ENCODE measurements around the gene LCMT1. TPM values are rescaled to one million over a fixed set of nuclear protein-coding genes. Genes with fewer than 3 reads are reported as not detected.
"Not testable (repeated sequence)": the region's sequence is repeated elsewhere in the genome, so short reads cannot be mapped to it uniquely, and the experiment has no call there.

Gene LCMT1
- total RNA-seq, 2 experiments from 2014 or later = 34.7 to 35.3 TPM

DNA sequence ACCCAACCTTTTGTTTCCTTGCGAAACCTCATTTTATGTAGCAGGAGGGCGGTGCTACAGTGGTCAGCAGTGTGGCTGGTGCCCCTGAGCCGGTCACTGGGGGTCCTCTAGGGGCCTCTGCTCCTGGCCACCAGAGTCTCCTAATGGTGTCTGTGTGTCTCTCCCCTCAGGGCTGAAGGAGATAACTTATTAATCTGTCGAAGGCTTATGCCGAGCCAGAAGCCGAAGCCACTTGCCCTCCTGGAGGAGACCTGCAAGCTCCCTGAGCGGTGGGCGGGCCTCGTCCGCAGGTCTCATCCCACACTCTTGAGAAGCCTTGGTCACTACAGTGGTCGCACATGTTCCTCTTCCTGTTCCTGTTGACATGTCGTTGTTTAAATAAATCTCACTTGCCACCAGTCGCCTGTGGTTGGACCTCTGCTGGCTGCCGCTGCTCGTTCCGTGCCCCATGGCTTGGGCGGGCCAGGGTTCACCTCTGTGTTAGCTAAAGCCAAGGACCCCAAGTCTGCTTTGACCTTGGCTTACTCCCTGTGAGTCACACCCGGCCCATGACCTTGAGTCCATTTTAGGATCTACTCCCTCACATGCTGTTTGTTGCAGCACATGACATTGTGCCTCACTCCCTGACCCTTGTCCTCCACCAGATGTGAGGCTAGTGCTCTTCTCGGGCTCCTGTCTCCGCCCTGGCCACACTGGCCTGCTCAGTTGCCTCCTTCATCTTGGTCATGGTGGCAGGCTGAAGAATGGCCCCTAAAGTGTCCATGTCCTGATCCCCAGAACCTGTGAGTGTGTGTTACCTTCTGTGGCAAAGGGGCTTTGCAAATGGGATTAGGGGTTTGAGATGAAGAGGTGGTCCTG, 66.5 kb downstream of the LCMT1 start:
- no peak overlapping the region for H3K27ac Mint-ChIP-seq
- CTCF ChIA-PET = no interaction called here
- intact Hi-C loops (cut with micrococcal nuclease) = no loop called here
- H3K4me3 Mint-ChIP-seq = no peak overlapping the region
- no peaks in the 10 kb centered on the region for H3K9me3 Mint-ChIP-seq
- DNase-seq = no peak
- H3K4me1 Mint-ChIP-seq (ENCODE audit: low read depth) = peaks cover 3% of the 10 kb centered on the region
- no peaks in the 10 kb centered on the region for H3K27me3 Mint-ChIP-seq (ENCODE audit: low read depth)
- peaks cover 14% of the 10 kb centered on the region for H3K36me3 Mint-ChIP-seq (ENCODE audit: low read depth)

DNA sequence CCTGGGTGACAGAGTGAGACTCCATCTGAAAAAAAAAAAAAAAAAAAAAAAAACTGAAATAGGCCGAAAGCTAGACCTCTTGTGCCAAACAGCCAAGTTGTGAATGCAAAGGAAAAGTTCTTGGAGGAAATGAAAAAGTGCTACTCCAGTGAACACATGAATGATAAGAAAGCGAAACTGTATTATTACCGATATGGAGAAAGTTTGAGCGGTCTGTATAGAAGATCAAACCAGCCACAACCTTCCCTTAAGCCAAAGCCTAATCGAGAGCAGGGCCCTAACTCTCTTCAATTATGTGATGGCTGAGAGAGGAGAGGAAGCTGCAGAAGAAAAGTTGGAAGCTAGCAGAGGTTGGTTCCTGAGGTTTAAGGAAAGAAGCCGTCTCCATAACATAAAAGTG, 69.7 kb downstream of the LCMT1 start:
- H3K4me1 Mint-ChIP-seq (ENCODE audit: low read depth); H3K4me3 Mint-ChIP-seq; H3K9me3 Mint-ChIP-seq; intact Hi-C loops (cut with micrococcal nuclease); H3K27me3 Mint-ChIP-seq (ENCODE audit: low read depth); DNase-seq; H3K27ac Mint-ChIP-seq: not testable (repeated sequence)
- CTCF ChIA-PET = interaction anchor here (0.6 to 1.6 kb wide), 2 partner anchors 10 to 44 kb away, joined by 5 to 7 read pairs; no protein-coding TSS in a partner anchor
- H3K36me3 Mint-ChIP-seq (ENCODE audit: low read depth) = peaks cover 11% of the 10 kb centered on the region

DNA sequence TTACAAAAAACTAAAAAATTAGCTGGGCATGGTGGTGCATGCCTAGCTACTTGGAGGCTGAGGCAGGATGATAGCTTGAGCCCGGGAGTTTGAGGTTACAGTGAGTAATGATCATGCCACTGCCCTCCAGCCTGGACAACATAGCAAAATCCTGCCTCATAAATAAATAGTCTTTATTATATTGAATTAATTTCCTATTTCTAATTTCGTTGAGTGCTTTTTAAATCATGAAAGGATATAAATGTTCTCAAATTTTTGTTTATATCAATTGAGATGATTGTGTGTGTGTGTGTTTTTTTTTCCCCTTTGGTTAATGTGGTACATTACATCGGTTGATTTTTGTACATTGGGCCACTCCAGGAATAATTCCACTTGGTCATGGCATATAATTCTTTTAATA, 73.2 kb downstream of the LCMT1 start:
- H3K27ac Mint-ChIP-seq = no peak overlapping the region
- no peaks in the 10 kb centered on the region for H3K27me3 Mint-ChIP-seq (ENCODE audit: low read depth)
- H3K36me3 Mint-ChIP-seq (ENCODE audit: low read depth) = peaks cover 2% of the 10 kb centered on the region
- DNase-seq = no peak
- no peak overlapping the region for H3K4me3 Mint-ChIP-seq
- intact Hi-C loops (cut with micrococcal nuclease) = no loop called here
- H3K4me1 Mint-ChIP-seq (ENCODE audit: low read depth) = peaks cover 3% of the 10 kb centered on the region
- no peaks in the 10 kb centered on the region for H3K9me3 Mint-ChIP-seq
- CTCF ChIA-PET = no interaction called here

DNA sequence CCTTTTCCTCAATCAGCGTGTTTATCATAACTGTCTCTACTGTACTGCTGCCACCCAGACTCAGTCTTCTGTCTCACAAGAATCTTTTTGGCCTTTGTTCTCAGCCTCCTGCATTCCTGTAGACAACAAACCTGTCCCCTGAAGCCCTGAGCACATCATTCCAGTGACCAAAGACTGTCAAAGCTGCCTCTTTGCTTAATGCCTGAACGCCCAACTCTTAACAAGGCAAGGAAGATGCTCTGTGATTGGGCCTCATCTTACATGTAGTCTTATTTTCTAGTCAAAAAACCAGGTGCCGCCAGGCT, 75.9 kb downstream of the LCMT1 start:
- no peak overlapping the region for H3K4me3 Mint-ChIP-seq
- intact Hi-C loops (cut with micrococcal nuclease) = no loop called here
- no peak for DNase-seq
- H3K27me3 Mint-ChIP-seq (ENCODE audit: low read depth) = no peaks in the 10 kb centered on the region
- H3K4me1 Mint-ChIP-seq (ENCODE audit: low read depth) = no peaks in the 10 kb centered on the region
- no peaks in the 10 kb centered on the region for H3K36me3 Mint-ChIP-seq (ENCODE audit: low read depth)
- CTCF ChIA-PET = no interaction called here
- no peaks in the 10 kb centered on the region for H3K9me3 Mint-ChIP-seq
- no peak overlapping the region for H3K27ac Mint-ChIP-seq

DNA sequence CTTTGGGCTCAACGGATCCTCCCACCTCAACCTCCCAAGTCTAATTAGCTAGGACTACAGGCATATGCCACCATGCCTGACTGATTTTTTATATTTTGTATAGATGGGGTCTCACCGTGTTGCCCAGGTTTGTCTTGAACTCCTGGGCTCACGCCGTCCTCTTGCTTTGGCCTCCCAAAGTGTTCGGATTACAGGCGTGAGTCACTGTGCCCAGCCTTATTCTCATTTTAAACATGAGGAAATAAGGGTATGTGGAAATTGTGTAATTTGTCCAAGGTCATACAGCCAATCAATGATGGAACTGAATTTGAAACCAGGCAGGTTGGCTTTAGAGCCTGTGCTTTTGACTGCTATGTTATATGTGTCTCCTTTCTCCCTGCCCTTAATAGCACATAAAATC, 77.8 kb downstream of the LCMT1 start:
- CTCF ChIA-PET = interaction anchor here (0.6 kb wide), 1 partner anchor 36 kb away, joined by 3 read pairs; no protein-coding TSS in a partner anchor
- no peaks in the 10 kb centered on the region for H3K9me3 Mint-ChIP-seq
- no peak for DNase-seq

DNA sequence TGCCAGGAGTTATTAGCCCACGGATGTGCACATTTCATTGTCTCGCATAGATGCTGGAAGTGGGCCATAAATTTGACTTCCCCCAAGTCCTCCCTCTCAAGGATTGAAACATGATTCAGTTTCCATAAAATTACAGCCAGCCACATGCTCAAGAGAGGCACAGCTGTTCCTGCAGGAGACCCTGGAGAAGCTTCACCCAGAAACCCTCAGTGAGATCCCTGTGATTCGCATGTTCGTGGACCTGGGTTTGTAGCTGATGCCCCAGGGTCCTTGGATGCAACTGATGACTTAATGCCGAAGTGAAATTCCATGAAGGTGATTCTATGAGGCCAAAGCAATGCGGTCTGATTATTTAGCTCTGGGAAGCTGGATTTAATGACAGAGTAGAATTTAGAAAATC, 80.6 kb downstream of the LCMT1 start:
- Mint-ChIP-seq H3K27ac (no peak overlapping the region), H3K36me3 (ENCODE audit: low read depth) (no peaks in the 10 kb centered on the region), H3K4me3 (no peak overlapping the region), H3K9me3 (no peaks in the 10 kb centered on the region), H3K4me1 (ENCODE audit: low read depth) (no peaks in the 10 kb centered on the region), H3K27me3 (ENCODE audit: low read depth) (no peaks in the 10 kb centered on the region)
- CTCF ChIA-PET = no interaction called here
- DNase-seq = no peak
- intact Hi-C loops (cut with micrococcal nuclease) = no loop called here

More for the DNA sequence above, 77.8 kb downstream of the LCMT1 start:
- H3K27ac Mint-ChIP-seq = no peak overlapping the region
- H3K36me3 Mint-ChIP-seq (ENCODE audit: low read depth) = no peaks in the 10 kb centered on the region
- H3K27me3 Mint-ChIP-seq (ENCODE audit: low read depth) = no peaks in the 10 kb centered on the region
- no peak overlapping the region for H3K4me3 Mint-ChIP-seq
- intact Hi-C loops (cut with micrococcal nuclease) = no loop called here
- no peaks in the 10 kb centered on the region for H3K4me1 Mint-ChIP-seq (ENCODE audit: low read depth)

DNA sequence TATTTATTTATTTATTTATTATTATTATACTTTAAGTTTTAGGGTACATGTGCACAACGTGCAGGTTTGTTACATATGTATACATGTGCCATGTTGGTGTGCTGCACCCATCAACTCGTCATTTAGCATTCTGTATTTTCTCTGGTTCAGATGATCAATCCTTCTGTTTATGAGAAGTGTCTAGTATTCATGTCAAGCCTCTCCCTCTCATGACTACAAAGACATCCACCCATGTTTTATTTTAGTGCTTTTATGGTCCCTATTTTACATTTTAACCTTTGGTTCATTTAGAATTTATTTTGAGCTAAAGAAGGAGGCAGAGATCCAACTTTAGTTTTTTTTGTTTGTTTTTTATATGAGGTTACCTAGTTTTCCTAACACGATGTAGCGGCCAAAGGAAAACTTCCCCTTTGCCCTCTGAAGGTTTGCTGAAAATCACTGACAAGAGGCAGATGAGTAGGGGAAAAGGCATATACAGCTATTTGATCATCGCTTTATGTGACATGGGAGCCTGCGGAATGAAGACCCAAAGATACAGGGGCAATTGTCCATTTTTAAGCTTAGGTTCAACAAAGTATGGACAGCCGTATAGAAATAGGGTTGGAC, 82.8 kb downstream of the LCMT1 start:
- Mint-ChIP-seq H3K27ac (no peak overlapping the region), H3K4me3 (no peak overlapping the region), H3K36me3 (ENCODE audit: low read depth) (no peaks in the 10 kb centered on the region), H3K27me3 (ENCODE audit: low read depth) (no peaks in the 10 kb centered on the region), H3K4me1 (ENCODE audit: low read depth) (no peaks in the 10 kb centered on the region), H3K9me3 (no peaks in the 10 kb centered on the region)
- intact Hi-C loops (cut with micrococcal nuclease) = no loop called here
- DNase-seq = no peak
- CTCF ChIA-PET = no interaction called here

DNA sequence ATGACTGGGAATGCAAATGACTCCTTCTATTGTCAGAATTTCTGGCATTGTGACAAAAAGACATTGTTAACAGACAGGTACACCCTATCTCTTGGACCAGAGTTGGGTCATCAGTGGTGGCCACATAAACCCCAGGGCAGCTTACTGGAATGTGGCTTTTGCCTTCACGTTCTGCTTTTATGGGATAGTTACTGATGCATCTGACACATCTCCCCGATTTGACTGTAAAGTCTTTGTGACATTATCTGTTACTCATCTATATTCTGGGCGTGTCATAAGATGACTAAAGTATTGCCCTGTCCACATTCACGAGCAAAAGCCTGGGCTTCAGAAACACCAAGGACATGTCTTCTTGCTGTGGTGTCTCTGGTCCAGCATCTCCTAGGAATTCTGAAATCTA, 86.5 kb downstream of the LCMT1 start:
- H3K27ac Mint-ChIP-seq = no peak overlapping the region
- DNase-seq = no peak
- no peak overlapping the region for H3K4me3 Mint-ChIP-seq
- no peaks in the 10 kb centered on the region for H3K36me3 Mint-ChIP-seq (ENCODE audit: low read depth)
- CTCF ChIA-PET = no interaction called here
- no peaks in the 10 kb centered on the region for H3K4me1 Mint-ChIP-seq (ENCODE audit: low read depth)
- no peaks in the 10 kb centered on the region for H3K9me3 Mint-ChIP-seq
- intact Hi-C loops (cut with micrococcal nuclease) = no loop called here
- no peaks in the 10 kb centered on the region for H3K27me3 Mint-ChIP-seq (ENCODE audit: low read depth)

DNA sequence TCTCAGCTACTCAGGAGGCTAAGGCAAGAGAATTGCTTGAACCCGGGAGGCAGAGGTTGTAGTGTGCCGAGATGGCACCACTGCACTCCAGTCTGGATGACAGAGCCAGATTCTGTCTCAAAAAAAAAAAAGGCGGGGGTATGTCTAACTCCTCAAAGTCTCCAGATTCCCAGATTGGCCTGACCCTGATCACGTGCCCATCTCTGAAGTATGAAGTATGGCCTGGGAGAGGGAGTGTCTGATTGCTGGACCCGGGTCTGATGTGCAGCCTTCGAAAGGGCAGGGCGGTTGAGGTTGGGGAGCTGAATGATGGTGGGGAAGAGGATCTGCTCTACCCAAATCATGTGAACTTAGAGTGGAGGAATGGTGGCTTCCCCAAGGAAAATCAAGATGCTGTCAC, 87.9 kb downstream of the LCMT1 start:
- H3K4me1 Mint-ChIP-seq (ENCODE audit: low read depth) = no peaks in the 10 kb centered on the region
- H3K36me3 Mint-ChIP-seq (ENCODE audit: low read depth) = no peaks in the 10 kb centered on the region
- H3K9me3 Mint-ChIP-seq = no peaks in the 10 kb centered on the region
- DNase-seq = no peak
- H3K27me3 Mint-ChIP-seq (ENCODE audit: low read depth) = no peaks in the 10 kb centered on the region
- H3K27ac Mint-ChIP-seq = no peak overlapping the region
- intact Hi-C loops (cut with micrococcal nuclease) = no loop called here
- no peak overlapping the region for H3K4me3 Mint-ChIP-seq
- CTCF ChIA-PET = no interaction called here

DNA sequence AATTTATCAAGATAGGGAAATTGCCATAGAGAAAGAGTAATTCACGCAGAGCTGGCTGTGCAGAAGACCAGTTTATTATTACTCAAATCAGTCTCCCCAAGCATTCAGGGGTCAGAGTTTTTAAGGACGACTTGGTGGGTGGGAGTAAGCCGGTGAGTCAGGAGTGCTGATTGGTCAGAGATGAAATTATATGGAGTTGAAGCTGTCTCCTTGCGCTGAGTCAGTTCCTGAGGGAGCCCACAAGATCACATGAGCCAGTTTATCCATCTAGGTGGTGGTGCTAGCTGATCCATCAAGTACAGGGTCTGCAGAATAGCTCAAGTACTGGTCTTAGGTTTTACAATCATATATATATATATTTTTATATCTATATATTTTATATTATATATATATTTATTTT, 99.2 kb downstream of the LCMT1 start:
- no peak for DNase-seq
- no peaks in the 10 kb centered on the region for H3K36me3 Mint-ChIP-seq (ENCODE audit: low read depth)
- no peaks in the 10 kb centered on the region for H3K4me1 Mint-ChIP-seq (ENCODE audit: low read depth)
- intact Hi-C loops (cut with micrococcal nuclease) = no loop called here
- H3K27ac Mint-ChIP-seq = no peak overlapping the region
- no peaks in the 10 kb centered on the region for H3K27me3 Mint-ChIP-seq (ENCODE audit: low read depth)
- H3K4me3 Mint-ChIP-seq = no peak overlapping the region
- H3K9me3 Mint-ChIP-seq = no peaks in the 10 kb centered on the region
- CTCF ChIA-PET = interaction anchor here (0.6 kb wide), 1 partner anchor 99 kb away, joined by 5 read pairs; no protein-coding TSS in a partner anchor

DNA sequence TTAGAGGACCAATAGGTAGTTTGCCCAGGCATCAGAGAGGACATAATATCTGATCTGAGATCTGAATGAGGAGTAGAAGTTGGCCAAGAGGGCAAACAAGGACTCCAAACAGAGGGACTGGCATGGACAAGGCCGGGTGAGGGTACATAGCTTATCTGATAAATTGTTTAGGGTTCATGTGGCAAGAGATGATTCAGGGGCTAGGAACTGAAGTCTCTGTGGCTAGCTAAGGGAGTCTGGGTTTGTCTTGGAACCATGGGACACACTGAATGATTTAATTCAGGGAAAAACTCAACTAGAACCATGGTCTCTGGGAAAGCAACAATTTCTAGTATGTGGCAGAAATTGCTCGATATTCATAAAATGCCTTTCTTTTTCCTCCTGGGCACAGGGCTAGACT, 101.1 kb downstream of the LCMT1 start:
- Mint-ChIP-seq H3K36me3 (ENCODE audit: low read depth) (no peaks in the 10 kb centered on the region), H3K4me3 (no peak overlapping the region), H3K27me3 (ENCODE audit: low read depth) (no peaks in the 10 kb centered on the region), H3K4me1 (ENCODE audit: low read depth) (no peaks in the 10 kb centered on the region), H3K9me3 (no peaks in the 10 kb centered on the region), H3K27ac (no peak overlapping the region)
- intact Hi-C loops (cut with micrococcal nuclease) = no loop called here
- no peak for DNase-seq
- CTCF ChIA-PET = interaction anchor here (2.5 kb wide), 1 partner anchor 12 kb away, joined by 8 read pairs; no protein-coding TSS in a partner anchor

DNA sequence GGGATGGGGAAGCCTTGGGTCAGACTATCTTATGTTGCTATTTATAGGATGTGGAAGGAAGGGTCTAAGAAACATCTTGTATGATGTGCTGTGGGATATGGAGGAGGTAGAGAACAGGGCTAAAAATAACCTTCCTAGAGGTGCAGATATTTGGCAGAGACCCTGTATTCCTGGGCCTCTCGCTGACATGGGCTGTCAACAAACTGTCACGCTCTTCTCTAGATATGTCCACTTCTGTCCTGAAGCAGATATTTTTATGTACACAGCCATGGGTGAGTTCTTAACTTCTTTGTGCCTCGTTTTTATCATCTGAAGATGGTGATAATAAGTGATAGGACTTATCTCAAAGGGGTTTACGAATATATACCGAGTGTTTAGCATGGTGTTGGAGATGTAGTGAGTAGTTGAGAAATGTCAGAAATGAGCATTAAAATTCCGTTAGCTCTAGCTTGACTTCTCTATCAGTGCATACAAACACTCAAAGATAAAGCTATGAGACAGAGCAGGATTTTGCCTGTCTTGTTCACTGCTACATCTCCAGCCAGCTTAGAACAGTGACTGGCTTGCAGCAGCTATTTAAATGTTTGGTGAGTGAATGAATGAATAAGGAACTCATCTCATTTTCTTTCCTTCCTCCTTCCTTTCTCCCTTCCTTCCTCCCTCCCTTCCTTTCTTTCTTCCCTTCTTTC, 102.3 kb downstream of the LCMT1 start:
- no peak overlapping the region for H3K4me3 Mint-ChIP-seq
- no peaks in the 10 kb centered on the region for H3K9me3 Mint-ChIP-seq
- no peak for DNase-seq
- no peak overlapping the region for H3K27ac Mint-ChIP-seq
- intact Hi-C loops (cut with micrococcal nuclease) = no loop called here
- CTCF ChIA-PET = interaction anchor here (0.6 to 2.5 kb wide), 3 partner anchors 11 to 230 kb away, joined by 3 to 8 read pairs (median 3); no protein-coding TSS in a partner anchor
- no peaks in the 10 kb centered on the region for H3K4me1 Mint-ChIP-seq (ENCODE audit: low read depth)
- H3K36me3 Mint-ChIP-seq (ENCODE audit: low read depth) = no peaks in the 10 kb centered on the region
- H3K27me3 Mint-ChIP-seq (ENCODE audit: low read depth) = no peaks in the 10 kb centered on the region

DNA sequence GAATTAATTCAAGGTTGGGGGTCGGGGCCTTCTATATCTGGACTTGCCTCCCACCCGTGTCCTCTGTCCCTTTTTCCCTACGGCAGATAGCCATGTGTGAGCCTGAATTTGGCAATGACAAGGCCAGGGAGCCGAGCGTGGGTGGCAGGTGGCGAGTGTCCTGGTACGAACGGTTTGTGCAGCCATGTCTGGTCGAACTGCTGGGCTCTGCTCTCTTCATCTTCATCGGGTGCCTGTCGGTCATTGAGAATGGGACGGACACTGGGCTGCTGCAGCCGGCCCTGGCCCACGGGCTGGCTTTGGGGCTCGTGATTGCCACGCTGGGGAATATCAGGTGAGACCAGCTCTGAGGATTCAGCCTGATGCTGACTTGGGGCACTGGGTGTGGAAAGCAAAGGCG, 105.6 kb downstream of the LCMT1 start:
- H3K9me3 Mint-ChIP-seq = no peaks in the 10 kb centered on the region
- CTCF ChIA-PET = no interaction called here
- no peak overlapping the region for H3K27ac Mint-ChIP-seq
- intact Hi-C loops (cut with micrococcal nuclease) = no loop called here
- no peaks in the 10 kb centered on the region for H3K27me3 Mint-ChIP-seq (ENCODE audit: low read depth)
- no peak overlapping the region for H3K4me3 Mint-ChIP-seq
- DNase-seq = no peak
- H3K4me1 Mint-ChIP-seq (ENCODE audit: low read depth) = no peaks in the 10 kb centered on the region
- H3K36me3 Mint-ChIP-seq (ENCODE audit: low read depth) = no peaks in the 10 kb centered on the region
